ENCODE results near the gene TADA3. TPM values are rescaled to one million over a fixed set of nuclear protein-coding genes. Genes with fewer than 3 reads are reported as not detected.
A peak's percentile ranks its signal among the peaks of the same experiment; 100 is the strongest.

Gene TADA3
- total RNA-seq, 6 experiments from 2014 or later = 24.6 to 43.8 (median 28.1) TPM

DNA sequence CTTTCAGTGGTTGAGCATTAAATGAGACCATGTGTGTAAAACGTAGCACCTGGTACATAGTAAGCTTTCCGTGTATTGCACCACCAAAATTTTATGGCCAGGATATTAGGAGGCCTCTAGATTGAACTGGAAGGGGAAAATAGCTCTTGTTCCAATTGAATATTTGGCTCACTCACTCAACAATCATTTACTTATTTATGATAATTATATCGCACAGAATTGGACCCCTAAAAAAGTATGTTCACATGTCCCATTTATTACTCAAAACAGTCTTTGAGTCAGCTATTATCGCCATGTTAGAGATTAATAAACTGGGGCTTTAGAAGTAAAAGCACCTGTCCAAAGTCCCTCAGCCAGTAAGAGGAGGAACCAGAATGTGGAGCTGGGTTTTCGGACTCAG lies 12.7 kb upstream of the TADA3 start:
- intact Hi-C loops (cut with DNase I) = no loop called here
- DNase-seq = no peak
- 85% methylated on average over 5 of the region's 5 CpGs for WGBS (ENCODE audit: insufficient coverage, low coverage, low lambda C conversion rate, missing lambda C conversion rate)

DNA sequence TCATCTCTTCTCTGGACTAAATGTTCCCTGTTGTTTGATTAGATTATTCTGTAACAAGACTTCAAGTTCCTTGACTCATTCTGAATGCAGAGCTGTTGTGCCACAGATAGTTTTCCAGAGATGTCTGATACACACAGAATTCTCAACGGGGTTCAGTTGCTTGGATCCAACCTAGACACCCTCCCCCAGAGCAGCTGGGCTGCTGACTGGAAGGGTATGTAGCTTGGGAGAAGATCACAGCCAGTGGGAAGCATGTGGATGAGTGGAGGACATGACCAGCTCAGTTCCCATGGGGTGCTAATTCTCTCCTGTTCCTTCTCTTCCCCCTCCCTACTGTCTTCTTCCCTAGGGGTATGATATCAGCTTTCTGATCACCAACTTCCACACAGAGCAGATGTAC lies 11.2 kb upstream of the TADA3 start:
- Histone ChIP-seq H3K27me3 (no peaks in the 10 kb centered on the region), H3K9me3 (no peaks in the 10 kb centered on the region), H3K4me1 (no peaks in the 10 kb centered on the region), H3K27ac (no peak overlapping the region), H3K36me3 (peaks cover 17 to 82% (median 52%) of the 10 kb centered on the region in 4 donors), H3K4me3 (no peak overlapping the region)
- ATAC-seq (no peak), DNase-seq (no peak)
- intact Hi-C loops (cut with DNase I) = no loop called here
- no peak for TF ChIP-seq POLR2A (IDR thresholded peaks at IDR 0.05)
- no peak for TF ChIP-seq CTCF (IDR thresholded peaks at IDR 0.05)
- WGBS (ENCODE audit: insufficient coverage, low coverage, low lambda C conversion rate, missing lambda C conversion rate) = 100% methylated on average over 1 of the region's 1 CpG

More for the DNA sequence above, 12.7 kb upstream of the TADA3 start:
- Histone ChIP-seq H3K27ac (no peak overlapping the region), H3K27me3 (no peaks in the 10 kb centered on the region), H3K4me3 (no peak overlapping the region), H3K36me3 (peaks cover 14 to 67% (median 39%) of the 10 kb centered on the region in 4 donors), H3K4me1 (no peaks in the 10 kb centered on the region), H3K9me3 (no peaks in the 10 kb centered on the region)
- no peak for ATAC-seq
- TF ChIP-seq POLR2A (IDR thresholded peaks at IDR 0.05) (no peak), CTCF (IDR thresholded peaks at IDR 0.05) (no peak)

- no peaks in the 10 kb centered on the region for H3K4me1 ChIP-seq
- no peak overlapping the region for H3K27ac ChIP-seq
- DNase-seq (no peak), ATAC-seq (no peak)
- WGBS (ENCODE audit: insufficient coverage, low coverage, low lambda C conversion rate, missing lambda C conversion rate) = 83% methylated on average over 5 of the region's 5 CpGs
- H3K36me3 ChIP-seq = peaks cover 17 to 80% (median 58%) of the 10 kb centered on the region in 4 donors
- no peaks in the 10 kb centered on the region for H3K9me3 ChIP-seq
- intact Hi-C loops (cut with DNase I) = no loop called here
- TF ChIP-seq POLR2A (IDR thresholded peaks at IDR 0.05) = no peak
- peak in 2 of 4 donors; percentile 20 to 23 for TF ChIP-seq CTCF (IDR thresholded peaks at IDR 0.05)
- no peak overlapping the region for H3K4me3 ChIP-seq
- H3K27me3 ChIP-seq = no peaks in the 10 kb centered on the region
Measured at GRCh38 chr3:9800529-9800928, 8.3 kb upstream of the TADA3 start.

DNA sequence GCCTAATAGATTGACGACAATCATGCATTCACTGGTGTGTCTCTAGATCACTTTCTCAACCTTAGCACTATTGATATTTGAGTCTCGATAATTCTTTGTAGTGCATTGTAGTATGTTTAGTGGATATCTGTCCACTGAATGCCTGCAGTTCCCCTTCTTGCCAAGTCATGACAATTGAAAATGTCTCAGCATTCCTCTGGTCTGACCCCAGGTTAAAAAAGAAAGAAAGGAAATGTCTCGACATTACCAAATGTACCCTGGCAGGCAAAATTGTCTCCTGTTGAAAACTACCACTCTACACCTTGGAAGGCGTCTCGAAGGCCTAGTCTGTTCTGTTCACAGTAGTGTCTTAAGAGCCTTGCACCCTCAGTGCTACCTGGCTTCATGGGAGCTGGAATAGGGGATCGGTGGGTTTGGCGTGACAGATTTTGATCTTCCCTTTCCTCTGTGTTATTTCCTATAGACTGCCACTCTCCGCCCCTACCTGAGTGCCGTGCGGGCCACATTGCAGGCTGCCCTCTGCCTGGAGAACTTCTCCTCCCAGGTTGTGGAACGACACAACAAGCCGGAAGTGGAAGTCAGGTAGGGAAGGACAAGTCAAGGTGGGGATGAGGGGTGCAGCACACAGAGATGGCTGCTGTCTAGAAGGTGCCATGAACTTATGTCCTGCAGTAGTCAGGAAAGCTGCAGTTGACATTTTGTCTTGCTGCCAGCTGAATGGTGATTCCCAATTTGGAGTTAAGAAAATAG lies 5.1 kb upstream of the TADA3 start:
- no peak for TF ChIP-seq CTCF (IDR thresholded peaks at IDR 0.05)
- TF ChIP-seq POLR2A (IDR thresholded peaks at IDR 0.05) = no peak
- ATAC-seq = no peak
- no peak overlapping the region for H3K4me3 ChIP-seq
- no peak overlapping the region for H3K27ac ChIP-seq
- no peaks in the 10 kb centered on the region for H3K9me3 ChIP-seq
- H3K4me1 ChIP-seq = peaks cover 0 to 10% (median 3%) of the 10 kb centered on the region in 4 donors
- 84% methylated on average over 10 of the region's 12 CpGs for WGBS (ENCODE audit: insufficient coverage, low coverage, low lambda C conversion rate, missing lambda C conversion rate)
- no peak for DNase-seq
- no peaks in the 10 kb centered on the region for H3K27me3 ChIP-seq
- intact Hi-C loops (cut with DNase I) = no loop called here
- peaks cover 12 to 51% (median 39%) of the 10 kb centered on the region in 4 donors for H3K36me3 ChIP-seq

All from right lobe of liver (tissue), 6 donors.